T-cell (primary cell): ENCODE results near the gene OR51M1. TPM values are rescaled to one million over a fixed set of nuclear protein-coding genes. Genes with fewer than 3 reads are reported as not detected.

ENCODE experiments used
- ATAC-seq, 4 experiments: fragments of 200-7000 bp in 3 of 4; fragments of 150-1000 bp in 1 of 4; cut with Tn5 transposase; replicated peaks in 1 of 4; 1 replicate in 3 of 4; 2 replicates in 1 of 4; pipeline ENCODE4 v1.10.0; 2021; ENCODE audit warnings: moderate library complexity in 3 of 4, mild to moderate bottlenecking in 2 of 4, moderate number of reproducible peaks in 1 of 4
- CTCF ChIA-PET, 2 donors: fragments of 300-600 bp; sonication (Branson Sonifier 250); formaldehyde crosslinking; loops; one replicate each; lab custom pipeline; 2022; ENCODE audit warnings: antibody characterized with exemption in 2 of 2; lab: Charles Lee
- POLR2A ChIA-PET, 2 donors: fragments of 300-600 bp; sonication (Branson Sonifier 250); formaldehyde crosslinking; loops; one replicate each; lab custom pipeline; 2022; ENCODE audit warnings: antibody characterized with exemption in 2 of 2; lab: Charles Lee
- DNase-seq, 35 experiments: peaks; one replicate each; pipeline versions ENCODE4 v3.0.0 to v3.0.0-alpha.2; 2013 to 2023
- H3K27ac ChIP-seq: one replicate; pipeline ENCODE4 v1.5.1; 2013; ENCODE audit warnings: low read length
- H3K27me3 ChIP-seq, 2 experiments: replicated peaks in 1 of 2; 1 replicate in 1 of 2; 2 replicates in 1 of 2; pipeline versions ENCODE4 v1.6.1 to v1.7.0; 2013; ENCODE audit warnings: low read length in 1 of 2, mixed read lengths in 1 of 2; ENCODE audit not compliant: control insufficient read depth in 2 of 2, insufficient read depth in 2 of 2; ENCODE audit errors: extremely low read depth in 1 of 2
- H3K36me3 ChIP-seq, 2 donors: 1 replicate in 1 of 2; 2 replicates in 1 of 2; pipeline versions ENCODE4 v1.6.1 to v1.7.0; 2013; ENCODE audit warnings: low read length in 1 of 2; ENCODE audit not compliant: control insufficient read depth in 2 of 2, insufficient read depth in 1 of 2; ENCODE audit errors: extremely low read depth in 1 of 2
- H3K4me1 ChIP-seq, 2 experiments: 1 replicate in 1 of 2; 2 replicates in 1 of 2; pipeline versions ENCODE4 v1.6.1 to v1.7.0; 2013; ENCODE audit warnings: low read length in 2 of 2, mixed read lengths in 1 of 2; ENCODE audit not compliant: insufficient read depth in 2 of 2, control insufficient read depth in 1 of 2; ENCODE audit errors: extremely low read depth in 1 of 2
- H3K4me3 ChIP-seq, 2 donors: 1 replicate in 1 of 2; 2 replicates in 1 of 2; pipeline versions ENCODE4 v1.5.1 to v1.7.0; 2013; ENCODE audit warnings: mild to moderate bottlenecking in 2 of 2, low read length in 1 of 2, moderate library complexity in 1 of 2; ENCODE audit not compliant: control insufficient read depth in 1 of 2; ENCODE audit errors: extremely low read depth in 1 of 2
- H3K9me3 ChIP-seq: 2 replicates; pipeline ENCODE4 v1.7.0; 2013
- H3K27ac Mint-ChIP-seq, 2 donors: one replicate each; pipeline ENCODE4 v1.8.0; 2020 to 2021; ENCODE audit warnings: mild to moderate bottlenecking in 2 of 2, mixed read lengths in 2 of 2
- H3K27me3 Mint-ChIP-seq, 2 donors: one replicate each; pipeline ENCODE4 v1.8.0; 2021 to 2022; ENCODE audit warnings: mixed read lengths in 2 of 2
- H3K36me3 Mint-ChIP-seq: one replicate; pipeline ENCODE4 v1.8.0; 2021; ENCODE audit warnings: mixed read lengths
- H3K4me1 Mint-ChIP-seq, 3 donors: one replicate each; pipeline ENCODE4 v1.8.0; 2020 to 2022; ENCODE audit warnings: mixed read lengths in 3 of 3, mild to moderate bottlenecking in 1 of 3
- H3K4me3 Mint-ChIP-seq, 3 donors: one replicate each; pipeline ENCODE4 v1.8.0; 2020 to 2022; ENCODE audit warnings: mild to moderate bottlenecking in 3 of 3, mixed read lengths in 3 of 3, moderate library complexity in 3 of 3
- H3K9me3 Mint-ChIP-seq, 3 donors: one replicate each; pipeline ENCODE4 v1.8.0; 2020 to 2022; ENCODE audit warnings: mixed read lengths in 3 of 3
- WGBS: methylation state at CpG from one replicate; pipeline ENCODE4 v1.1.5; 2013; ENCODE audit warnings: missing lambda C conversion rate; ENCODE audit not compliant: insufficient coverage; 5-methylcytosine and 5-hydroxymethylcytosine counted together
- total RNA-seq, 35 experiments: library from RNA in 6 of 35; stranded (reverse) in 6 of 35; fragments of 120-200 nt in 1 of 35; gene quantifications; one replicate each; pipeline versions ENCODE4 v1.2.1 to v1.2.4 and lab custom pipeline; 2013 to 2026

OR51M1 gene
- total RNA-seq, 5 donors from 2014 or later (not counting 1 experiment from before 2014, with no cell fraction given), result not detected

- no peaks in the 10 kb centered on the region for H3K27me3 ChIP-seq
- H3K27ac ChIP-seq, result no peak overlapping the region
- ChIA-PET POLR2A (no interaction called here), CTCF (no interaction called here)
- H3K36me3 Mint-ChIP-seq, result no peaks in the 10 kb centered on the region
- peaks cover 13 to 14% of the 10 kb centered on the region in 2 donors for H3K27me3 Mint-ChIP-seq
- no peak overlapping the region for H3K4me3 Mint-ChIP-seq
- DNase-seq (no peak), ATAC-seq (no peak)
- H3K9me3 Mint-ChIP-seq, result peaks cover 0 to 8% (median 4%) of the 10 kb centered on the region in 3 donors
- no peaks in the 10 kb centered on the region for H3K4me1 Mint-ChIP-seq
- no peak overlapping the region for H3K4me3 ChIP-seq
- no peaks in the 10 kb centered on the region for H3K36me3 ChIP-seq
- no peaks in the 10 kb centered on the region for H3K9me3 ChIP-seq
- H3K4me1 ChIP-seq, result no peaks in the 10 kb centered on the region
- H3K27ac Mint-ChIP-seq, result no peak overlapping the region
Measured at GRCh38 chr11:5369789-5370188, 13.8 kb upstream of the OR51M1 start.

- ChIA-PET CTCF (interaction anchor here in 1 of 2 donors (0.9 kb wide), 1 partner anchor 1194 kb away, joined by 3 read pairs; no protein-coding TSS in a partner anchor), POLR2A (no interaction called here)
- peaks cover 0 to 3% (median 0%) of the 10 kb centered on the region in 3 donors for H3K9me3 Mint-ChIP-seq
- 80% methylated on average over 3 of the region's 4 CpGs for WGBS
- no peaks in the 10 kb centered on the region for H3K27me3 ChIP-seq
- no peak for ATAC-seq
- H3K36me3 Mint-ChIP-seq, result no peaks in the 10 kb centered on the region
- no peak overlapping the region for H3K27ac ChIP-seq
- H3K36me3 ChIP-seq, result no peaks in the 10 kb centered on the region
- H3K4me3 Mint-ChIP-seq, result no peak overlapping the region
- H3K4me1 ChIP-seq, result no peaks in the 10 kb centered on the region
- no peak overlapping the region for H3K4me3 ChIP-seq
- no peaks in the 10 kb centered on the region for H3K9me3 ChIP-seq
- H3K27me3 Mint-ChIP-seq, result no peaks in the 10 kb centered on the region
- no peaks in the 10 kb centered on the region for H3K4me1 Mint-ChIP-seq
- H3K27ac Mint-ChIP-seq, result no peak overlapping the region
- DNase-seq, result peak in 5 of 35 experiments; percentile 0 to 14 (median 2)
Measured at GRCh38 chr11:5380740-5381342, 2.8 kb upstream of the OR51M1 start.

GRCh38 chr11:5384335-5384734 lies 723 bp downstream of the OR51M1 start:
- Histone ChIP-seq H3K27ac (no peak overlapping the region), H3K36me3 (no peaks in the 10 kb centered on the region), H3K4me3 (no peak overlapping the region), H3K4me1 (no peaks in the 10 kb centered on the region), H3K27me3 (no peaks in the 10 kb centered on the region), H3K9me3 (no peaks in the 10 kb centered on the region)
- H3K4me1 Mint-ChIP-seq, result no peaks in the 10 kb centered on the region
- no peak overlapping the region for H3K4me3 Mint-ChIP-seq
- H3K9me3 Mint-ChIP-seq, result no peaks in the 10 kb centered on the region
- DNase-seq (no peak), ATAC-seq (no peak)
- ChIA-PET POLR2A (no interaction called here), CTCF (no interaction called here)
- 36% methylated on average over 1 of the region's 2 CpGs for WGBS
- H3K27ac Mint-ChIP-seq, result no peak overlapping the region
- no peaks in the 10 kb centered on the region for H3K36me3 Mint-ChIP-seq
- no peaks in the 10 kb centered on the region for H3K27me3 Mint-ChIP-seq

- ChIA-PET CTCF (no interaction called here), POLR2A (no interaction called here)
- Mint-ChIP-seq H3K27ac (no peak overlapping the region), H3K4me1 (no peaks in the 10 kb centered on the region), H3K36me3 (no peaks in the 10 kb centered on the region), H3K4me3 (no peak overlapping the region), H3K9me3 (no peaks in the 10 kb centered on the region), H3K27me3 (peaks cover 0 to 13% of the 10 kb centered on the region in 2 donors)
- ATAC-seq, result no peak
- no CpG with 5 or more reads among the region's 2 CpGs for WGBS
- H3K27ac ChIP-seq, result no peak overlapping the region
- no peaks in the 10 kb centered on the region for H3K4me1 ChIP-seq
- no peak for DNase-seq
- H3K36me3 ChIP-seq, result no peaks in the 10 kb centered on the region
- H3K9me3 ChIP-seq, result no peaks in the 10 kb centered on the region
- H3K4me3 ChIP-seq, result no peak overlapping the region
- H3K27me3 ChIP-seq, result peaks cover 0 to 6% of the 10 kb centered on the region in 2 experiments
Measured at GRCh38 chr11:5390210-5390609, 6.6 kb downstream of the OR51M1 start.

GRCh38 chr11:5394091-5394490 lies 10.5 kb downstream of the OR51M1 start:
- H3K4me3 ChIP-seq, result no peak overlapping the region
- H3K36me3 ChIP-seq, result no peaks in the 10 kb centered on the region
- H3K4me1 ChIP-seq, result no peaks in the 10 kb centered on the region
- no peak overlapping the region for H3K27ac ChIP-seq
- no peak for ATAC-seq
- Mint-ChIP-seq H3K27me3 (peaks cover 2 to 13% of the 10 kb centered on the region in 2 donors), H3K4me3 (no peak overlapping the region), H3K9me3 (peaks cover 0 to 5% (median 0%) of the 10 kb centered on the region in 3 donors), H3K4me1 (no peaks in the 10 kb centered on the region), H3K27ac (no peak overlapping the region), H3K36me3 (no peaks in the 10 kb centered on the region)
- no peaks in the 10 kb centered on the region for H3K9me3 ChIP-seq
- ChIA-PET CTCF (no interaction called here), POLR2A (no interaction called here)
- no peak for DNase-seq
- peaks cover 0 to 6% of the 10 kb centered on the region in 2 experiments for H3K27me3 ChIP-seq

GRCh38 chr11:5398936-5399335 lies 15.3 kb downstream of the OR51M1 start:
- POLR2A ChIA-PET, result no interaction called here
- ATAC-seq, result no peak

GRCh38 chr11:5405173-5405572 lies 21.6 kb downstream of the OR51M1 start:
- CTCF ChIA-PET, result no interaction called here
- no peaks in the 10 kb centered on the region for H3K9me3 ChIP-seq
- H3K27ac Mint-ChIP-seq, result no peak overlapping the region
- POLR2A ChIA-PET, result no interaction called here
- no peaks in the 10 kb centered on the region for H3K4me1 ChIP-seq
- ATAC-seq (no peak), DNase-seq (no peak)
- H3K4me3 ChIP-seq, result no peak overlapping the region
- no peaks in the 10 kb centered on the region for H3K27me3 ChIP-seq
- peaks cover 16 to 27% of the 10 kb centered on the region in 2 donors for H3K27me3 Mint-ChIP-seq
- H3K27ac ChIP-seq, result no peak overlapping the region
- no peak overlapping the region for H3K4me3 Mint-ChIP-seq
- no peaks in the 10 kb centered on the region for H3K36me3 ChIP-seq
- H3K9me3 Mint-ChIP-seq, result peaks cover 0 to 4% (median 0%) of the 10 kb centered on the region in 3 donors
- no peaks in the 10 kb centered on the region for H3K36me3 Mint-ChIP-seq
- no peaks in the 10 kb centered on the region for H3K4me1 Mint-ChIP-seq

More at GRCh38 chr11:5398936-5399335, 15.3 kb downstream of the OR51M1 start:
- H3K27me3 ChIP-seq, result no peaks in the 10 kb centered on the region
- CTCF ChIA-PET, result no interaction called here
- no peaks in the 10 kb centered on the region for H3K4me1 ChIP-seq
- no peak overlapping the region for H3K4me3 Mint-ChIP-seq
- no peak overlapping the region for H3K27ac ChIP-seq
- H3K36me3 Mint-ChIP-seq, result no peaks in the 10 kb centered on the region
- H3K27me3 Mint-ChIP-seq, result peaks cover 4 to 20% of the 10 kb centered on the region in 2 donors
- no peak for DNase-seq
- no peak overlapping the region for H3K27ac Mint-ChIP-seq
- no peaks in the 10 kb centered on the region for H3K36me3 ChIP-seq
- no peak overlapping the region for H3K4me3 ChIP-seq
- no peaks in the 10 kb centered on the region for H3K9me3 ChIP-seq
- peaks cover 0 to 9% (median 0%) of the 10 kb centered on the region in 3 donors for H3K9me3 Mint-ChIP-seq
- no peaks in the 10 kb centered on the region for H3K4me1 Mint-ChIP-seq
